Activated CD4-positive, alpha-beta T cell treated with anti-CD3 and anti-CD28 coated beads for 36 hours (primary cell): ENCODE measurements around the gene MAPK13. TPM values are rescaled to one million over a fixed set of nuclear protein-coding genes. Genes with fewer than 3 reads are reported as not detected.

Source experiments
- ATAC-seq: fragments of 200-7000 bp; cut with Tn5 transposase; one replicate; pipeline ENCODE4 v1.10.0; 2021; ENCODE audit warnings: mild to moderate bottlenecking, moderate library complexity
- CTCF ChIA-PET: fragments of 350-600 bp; sonication (Branson Sonifier 250); formaldehyde crosslinking; loops from one replicate; lab custom pipeline; 2021; ENCODE audit warnings: antibody characterized with exemption; lab: Charles Lee
- POLR2A ChIA-PET: fragments of 350-600 bp; sonication (Branson Sonifier 250); formaldehyde crosslinking; loops from one replicate; lab custom pipeline; 2021; ENCODE audit warnings: antibody characterized with exemption, inconsistent platforms; lab: Charles Lee
- DNase-seq: peaks from one replicate; pipeline ENCODE4 v3.0.0-alpha.2; 2020
- H3K27ac Mint-ChIP-seq: one replicate; pipeline ENCODE4 v1.8.0; 2021; ENCODE audit warnings: mixed read lengths
- H3K27me3 Mint-ChIP-seq: one replicate; pipeline ENCODE4 v1.8.0; 2021; ENCODE audit warnings: mixed read lengths
- H3K36me3 Mint-ChIP-seq: one replicate; pipeline ENCODE4 v1.8.0; 2021; ENCODE audit warnings: low read depth, mixed read lengths
- H3K4me1 Mint-ChIP-seq: one replicate; pipeline ENCODE4 v1.8.0; 2021; ENCODE audit warnings: mixed read lengths
- H3K4me3 Mint-ChIP-seq: one replicate; pipeline ENCODE4 v1.8.0; 2021; ENCODE audit warnings: mild to moderate bottlenecking, moderate library complexity, mixed read lengths
- H3K9me3 Mint-ChIP-seq: one replicate; pipeline ENCODE4 v1.8.0; 2021; ENCODE audit warnings: low read depth, mixed read lengths
- intact Hi-C, 2 experiments: fragments of 100-400 bp; cut with DNase I in 1 of 2; cut with micrococcal nuclease in 1 of 2; formaldehyde crosslinking; loops; one replicate each; pipeline versions ENCODE4 v1.14.2 to v1.15.1; 2022 to 2024; cut with DNase I, micrococcal nuclease
- total RNA-seq, 2 experiments: library from RNA; stranded (reverse); gene quantifications; one replicate each; pipeline ENCODE4 v1.2.3, GENCODE V29; 2021

Gene MAPK13
- total RNA-seq, 2 experiments from 2014 or later: 63.0 to 65.1 TPM

DNA sequence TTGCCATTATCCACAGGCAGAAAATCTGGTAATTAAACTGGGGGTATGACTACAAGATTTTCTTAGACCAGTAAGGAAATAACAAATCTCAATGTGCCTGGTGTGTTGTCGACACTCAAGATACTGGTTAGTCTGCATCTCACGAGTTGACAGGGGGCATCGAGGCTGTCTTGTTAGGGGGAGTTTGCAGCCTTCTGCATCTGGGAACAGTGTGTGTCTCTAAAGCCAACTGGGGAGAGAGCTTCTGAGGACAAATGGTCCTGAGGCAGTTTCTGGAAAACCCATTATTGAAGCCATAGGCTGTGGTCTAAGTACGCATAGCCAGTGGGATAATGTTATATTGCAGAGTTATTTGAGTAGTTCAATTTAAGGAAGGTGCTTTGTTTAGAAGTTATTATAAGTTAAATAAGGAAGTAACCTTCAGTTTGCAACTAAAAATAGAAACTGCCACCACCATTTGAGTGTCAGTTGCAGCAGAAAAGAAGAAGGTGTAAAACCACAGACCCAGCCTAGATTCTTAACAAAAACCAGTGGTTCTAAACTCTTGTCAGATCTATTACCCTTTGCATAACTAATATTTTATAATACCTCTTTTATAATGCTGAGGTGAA, 15.4 kb upstream of the MAPK13 start:
- DNase-seq: peak; percentile 7
- peaks cover 15% of the 10 kb centered on the region for H3K36me3 Mint-ChIP-seq
- no peaks in the 10 kb centered on the region for H3K9me3 Mint-ChIP-seq
- intact Hi-C loops: no loop called here
- no peaks in the 10 kb centered on the region for H3K27me3 Mint-ChIP-seq
- peak overlapping the region; percentile 74 for H3K27ac Mint-ChIP-seq
- peaks cover 68% of the 10 kb centered on the region for H3K4me1 Mint-ChIP-seq
- ChIA-PET CTCF (no interaction called here), POLR2A (no interaction called here)
- no peak overlapping the region for H3K4me3 Mint-ChIP-seq
- no peak for ATAC-seq

GRCh38 chr6:36115412-36115811, 14.9 kb upstream of the MAPK13 start:
- peak overlapping the region; percentile 74 for H3K27ac Mint-ChIP-seq
- peaks cover 11% of the 10 kb centered on the region for H3K36me3 Mint-ChIP-seq
- no peak for ATAC-seq
- DNase-seq: peak; percentile 4
- no peaks in the 10 kb centered on the region for H3K27me3 Mint-ChIP-seq
- no peaks in the 10 kb centered on the region for H3K9me3 Mint-ChIP-seq
- ChIA-PET POLR2A (interaction anchor here (0.7 kb wide), 1 partner anchor 751 kb away, joined by 20 read pairs; no protein-coding TSS in a partner anchor), CTCF (no interaction called here)
- H3K4me1 Mint-ChIP-seq: peaks cover 71% of the 10 kb centered on the region
- H3K4me3 Mint-ChIP-seq: no peak overlapping the region
- intact Hi-C loops: no loop called here

DNA sequence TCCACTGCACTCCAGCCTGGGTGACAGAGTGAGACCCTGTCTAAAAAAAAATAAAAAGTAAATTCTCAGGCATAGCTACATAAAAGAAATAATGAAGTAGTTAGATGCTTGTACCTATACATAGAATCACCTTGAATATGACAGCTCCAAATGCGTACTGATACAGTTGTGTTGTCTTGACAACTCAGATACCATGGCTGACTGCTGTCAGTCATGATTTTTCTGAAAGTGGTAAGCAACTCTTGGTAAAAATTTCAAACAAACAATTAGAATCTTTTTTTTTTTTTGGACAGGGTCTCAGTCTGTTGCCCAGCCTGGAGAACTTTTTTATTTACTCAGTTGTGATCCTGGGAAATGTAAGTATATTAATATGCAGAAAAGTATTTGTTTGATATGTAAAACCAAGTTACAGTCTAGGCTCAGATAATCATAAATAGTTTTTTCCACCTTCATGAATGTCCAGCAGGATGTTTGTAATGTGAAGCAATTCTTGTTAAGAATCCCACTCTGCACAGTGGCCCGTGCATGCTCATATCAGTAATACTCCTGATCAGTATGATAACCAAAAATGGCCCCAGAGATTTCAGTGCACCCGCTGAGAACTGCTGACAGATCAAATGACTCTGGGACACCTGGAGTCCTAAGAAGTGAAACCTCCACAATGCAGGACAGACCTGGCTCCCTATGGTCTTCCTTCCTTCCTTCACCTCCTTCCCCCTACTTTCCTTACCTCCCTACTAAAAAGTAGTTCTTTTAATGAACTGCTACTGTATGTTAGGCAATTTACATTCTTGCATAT, 14.0 kb upstream of the MAPK13 start:
- Mint-ChIP-seq H3K36me3 (peaks cover 11% of the 10 kb centered on the region), H3K4me1 (peaks cover 79% of the 10 kb centered on the region), H3K9me3 (no peaks in the 10 kb centered on the region), H3K27me3 (no peaks in the 10 kb centered on the region), H3K27ac (peak overlapping the region; percentile 51), H3K4me3 (no peak overlapping the region)
- POLR2A ChIA-PET: interaction anchor here (0.7 kb wide), 1 partner anchor 750 kb away, joined by 20 read pairs; no protein-coding TSS in a partner anchor
- ATAC-seq (no peak), DNase-seq (no peak)
- CTCF ChIA-PET: no interaction called here
- intact Hi-C loops: no loop called here

DNA sequence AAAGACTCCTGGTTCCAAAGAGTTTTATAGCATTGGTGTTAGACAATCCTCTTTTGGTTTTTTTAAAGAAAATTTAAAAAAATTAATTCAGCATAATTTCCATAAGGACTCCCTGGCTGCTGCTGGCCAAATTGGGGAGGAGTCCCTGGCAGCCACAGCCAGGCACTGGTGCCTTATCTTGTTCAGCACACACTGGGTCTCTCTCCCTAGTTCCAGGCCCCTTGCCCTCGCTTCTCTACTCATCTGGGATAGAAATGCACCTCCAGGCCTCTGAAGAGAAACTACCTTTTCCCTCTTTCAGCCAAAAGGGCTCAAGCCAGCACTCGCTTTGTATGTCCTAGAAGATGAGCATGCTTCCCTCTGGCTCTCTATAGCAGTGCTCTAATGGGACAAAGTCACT, 13.4 kb upstream of the MAPK13 start:
- POLR2A ChIA-PET: no interaction called here
- CTCF ChIA-PET: no interaction called here

GRCh38 chr6:36117658-36118549, 12.4 kb upstream of the MAPK13 start:
- no peaks in the 10 kb centered on the region for H3K9me3 Mint-ChIP-seq
- peak overlapping the region; percentile 99 for H3K27ac Mint-ChIP-seq
- no peak for ATAC-seq
- DNase-seq: no peak
- CTCF ChIA-PET: interaction anchor here (1.3 to 1.5 kb wide), 2 partner anchors 9 to 77 kb away, joined by 4 read pairs; no protein-coding TSS in a partner anchor
- H3K4me3 Mint-ChIP-seq: no peak overlapping the region
- POLR2A ChIA-PET: no interaction called here
- peaks cover 92% of the 10 kb centered on the region for H3K4me1 Mint-ChIP-seq
- no peaks in the 10 kb centered on the region for H3K27me3 Mint-ChIP-seq
- H3K36me3 Mint-ChIP-seq: peaks cover 7% of the 10 kb centered on the region
- intact Hi-C loops: no loop called here

More for the DNA sequence above, 13.4 kb upstream of the MAPK13 start:
- no peaks in the 10 kb centered on the region for H3K27me3 Mint-ChIP-seq
- H3K36me3 Mint-ChIP-seq: peaks cover 11% of the 10 kb centered on the region
- ATAC-seq (no peak), DNase-seq (no peak)
- no peaks in the 10 kb centered on the region for H3K9me3 Mint-ChIP-seq
- no peak overlapping the region for H3K27ac Mint-ChIP-seq
- intact Hi-C loops: no loop called here
- no peak overlapping the region for H3K4me3 Mint-ChIP-seq
- peaks cover 86% of the 10 kb centered on the region for H3K4me1 Mint-ChIP-seq

DNA sequence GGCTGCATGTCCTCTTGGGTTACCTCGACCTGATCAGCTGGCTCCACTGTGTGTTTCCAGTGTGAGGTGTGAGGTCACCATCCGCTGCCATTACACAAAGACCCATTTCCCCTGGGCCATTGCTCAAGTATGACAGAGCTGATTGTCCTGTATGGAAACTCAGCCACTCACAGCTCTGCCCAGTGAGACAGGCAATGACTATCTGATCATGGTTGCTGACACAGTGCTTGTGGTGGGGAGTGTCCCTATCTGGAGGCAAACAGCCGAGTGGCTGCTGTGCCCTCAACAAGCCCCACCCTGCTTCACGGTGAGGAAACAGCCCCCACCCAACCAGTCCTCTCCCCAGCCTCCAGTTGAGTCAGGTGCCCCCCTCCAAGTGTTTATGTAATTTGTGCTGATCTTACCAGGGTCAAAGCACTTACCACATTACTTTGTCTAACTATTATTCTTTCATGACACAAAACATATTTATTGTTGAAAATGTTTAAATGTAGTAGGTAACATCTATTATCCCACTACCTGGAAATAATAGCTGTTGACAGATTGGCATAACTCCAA, 11.7 kb upstream of the MAPK13 start:
- CTCF ChIA-PET: interaction anchor here (1.0 to 1.5 kb wide), 3 partner anchors 8 to 76 kb away, joined by 4 read pairs; no protein-coding TSS in a partner anchor
- Mint-ChIP-seq H3K4me3 (no peak overlapping the region), H3K9me3 (no peaks in the 10 kb centered on the region), H3K27me3 (no peaks in the 10 kb centered on the region), H3K4me1 (peaks cover 95% of the 10 kb centered on the region), H3K36me3 (peaks cover 7% of the 10 kb centered on the region), H3K27ac (peak overlapping the region; percentile 99)
- POLR2A ChIA-PET: no interaction called here
- ATAC-seq (peak; percentile 58), DNase-seq (peak; percentile 76)
- intact Hi-C loops: no loop called here

DNA sequence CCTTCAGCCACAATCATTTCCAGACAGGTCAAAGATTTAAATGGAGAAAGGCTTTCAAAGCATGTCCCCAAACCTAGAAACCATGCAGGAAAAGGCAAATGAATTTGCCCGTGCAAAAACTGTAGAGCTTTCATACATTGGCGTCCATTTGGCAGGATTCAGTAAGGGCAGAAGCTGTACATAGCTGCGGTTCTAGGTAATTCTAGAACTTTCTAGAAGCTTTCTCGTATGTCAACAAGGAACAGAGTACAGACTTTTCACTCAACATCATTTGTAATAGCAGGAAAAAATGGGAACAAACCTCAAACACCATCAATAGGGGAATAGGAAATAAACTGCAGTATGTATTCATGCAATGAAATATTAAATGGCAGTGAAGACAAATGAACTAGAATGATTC, 11.1 kb upstream of the MAPK13 start:
- no peaks in the 10 kb centered on the region for H3K9me3 Mint-ChIP-seq
- ATAC-seq (no peak), DNase-seq (no peak)
- peak overlapping the region; percentile 99 for H3K27ac Mint-ChIP-seq
- H3K4me3 Mint-ChIP-seq: no peak overlapping the region
- intact Hi-C loops: no loop called here
- H3K4me1 Mint-ChIP-seq: peaks cover 93% of the 10 kb centered on the region
- H3K36me3 Mint-ChIP-seq: peaks cover 7% of the 10 kb centered on the region
- no peaks in the 10 kb centered on the region for H3K27me3 Mint-ChIP-seq
- POLR2A ChIA-PET: no interaction called here
- CTCF ChIA-PET: interaction anchor here (0.6 to 1.5 kb wide), 4 partner anchors 8 to 183 kb away, joined by 4 read pairs; no protein-coding TSS in a partner anchor

DNA sequence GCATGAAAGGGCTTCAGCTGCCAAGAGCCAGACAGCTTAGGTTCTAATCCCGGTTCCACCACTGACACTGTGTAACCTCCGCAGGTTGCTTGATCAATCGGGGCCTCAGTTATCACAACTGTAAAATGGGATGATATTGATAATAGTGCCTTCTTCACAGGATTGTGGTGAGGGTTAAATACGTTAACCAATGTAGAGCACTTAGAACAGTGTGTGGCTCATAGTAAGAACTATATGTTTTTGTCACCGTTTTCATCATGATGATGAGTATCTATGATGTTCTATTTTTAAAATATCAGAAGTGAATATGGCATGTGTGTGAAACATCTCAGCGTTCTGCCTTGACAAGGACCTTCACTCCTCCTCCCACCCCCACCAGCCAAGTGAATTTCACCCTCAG, 10.3 kb upstream of the MAPK13 start:
- intact Hi-C loops: loop anchor here (1.0 to 10.0 kb wide), 7 partner anchors 11 to 815 kb away; partner anchors contain the start of genes BRPF3 (in 1 of the 2), KCTD20 (in 1 of the 2), MAPK14 (in 1 of the 2) and PXT1 (in 1 of the 2)
- Mint-ChIP-seq H3K36me3 (peaks cover 7% of the 10 kb centered on the region), H3K9me3 (no peaks in the 10 kb centered on the region), H3K27me3 (no peaks in the 10 kb centered on the region), H3K4me3 (peak overlapping the region; percentile 72), H3K27ac (peak overlapping the region; percentile 99), H3K4me1 (peaks cover 90% of the 10 kb centered on the region)
- DNase-seq: no peak
- ATAC-seq: peak; percentile 27
- ChIA-PET POLR2A (interaction anchor here (0.6 to 2.3 kb wide), 4 partner anchors 11 to 92 kb away, joined by 3 to 31 read pairs (median 8); partner anchors contain the start of gene MAPK14), CTCF (interaction anchor here (2.1 to 2.6 kb wide), 3 partner anchors 11 to 91 kb away, joined by 16 to 32 read pairs (median 23); partner anchors contain the start of genes MAPK13 and MAPK14)

GRCh38 chr6:36120539-36120938, 9.8 kb upstream of the MAPK13 start:
- DNase-seq (peak; percentile 87), ATAC-seq (peak; percentile 59)
- intact Hi-C loops: loop anchor here (1.0 to 10.0 kb wide), 7 partner anchors 11 to 816 kb away; partner anchors contain the start of genes BRPF3 (in 1 of the 2), KCTD20 (in 1 of the 2), MAPK14 (in 1 of the 2) and PXT1 (in 1 of the 2)
- Mint-ChIP-seq H3K36me3 (peaks cover 7% of the 10 kb centered on the region), H3K9me3 (no peaks in the 10 kb centered on the region), H3K4me1 (peaks cover 88% of the 10 kb centered on the region), H3K27ac (peak overlapping the region; percentile 99), H3K4me3 (peak overlapping the region; percentile 72), H3K27me3 (no peaks in the 10 kb centered on the region)
- CTCF ChIA-PET: interaction anchor here (1.1 to 2.6 kb wide), 7 partner anchors 10 to 92 kb away, joined by 3 to 32 read pairs (median 6); partner anchors contain the start of genes MAPK13 and MAPK14
- POLR2A ChIA-PET: interaction anchor here (0.6 to 2.3 kb wide), 5 partner anchors 11 to 410 kb away, joined by 3 to 31 read pairs (median 13); partner anchors contain the start of gene MAPK14
